ENCODE data around the gene JAZF1. TPM values are rescaled to one million over a fixed set of nuclear protein-coding genes. Genes with fewer than 3 reads are reported as not detected.

Gene JAZF1
- total and polyA plus RNA-seq, 2 donors (not counting 1 experiment from before 2014, with no cell fraction given): 14.0 to 38.6 TPM

GRCh38 chr7:28135315-28135714 is 45.3 kb downstream of the JAZF1 start:
- H3K4me1 ChIP-seq (ENCODE audit: control insufficient read depth in 2 of 2, insufficient read depth in 2 of 2, low read length in 2 of 2): peaks cover 12 to 16% of the 10 kb centered on the region in 2 donors
- H4K20me1 ChIP-seq (ENCODE audit: control insufficient read depth, insufficient read depth, low read length, poor library complexity, severe bottlenecking): peaks cover 66% of the 10 kb centered on the region
- Mint-ChIP-seq H3K4me3 (no peak overlapping the region), H3K27me3 (no peaks in the 10 kb centered on the region), H3K27ac (no peak overlapping the region), H3K9me3 (ENCODE audit: insufficient read depth) (no peaks in the 10 kb centered on the region), H3K4me1 (peaks cover 34% of the 10 kb centered on the region)
- no peak overlapping the region for H3K27ac ChIP-seq (ENCODE audit: low read length in 2 of 2)
- no peak overlapping the region for H3K4me3 ChIP-seq (ENCODE audit: control extremely low read depth in 1 of 5, extremely low read depth in 1 of 5, insufficient read depth in 1 of 5, low read depth in 2 of 5, low read length in 4 of 5)
- no peak for DNase-seq
- CTCF ChIA-PET: interaction anchor here (1.2 kb wide), 1 partner anchor 14 kb away, joined by 3 read pairs; no protein-coding TSS in a partner anchor
- H3K36me3 ChIP-seq (replicated peaks in 1 of 2; ENCODE audit: control extremely low read depth in 1 of 2, control insufficient read depth in 1 of 2, extremely low read depth in 1 of 2, insufficient read depth in 2 of 2, low read length in 1 of 2): peaks cover 0 to 22% of the 10 kb centered on the region in 2 experiments
- TF ChIP-seq EZH2 (IDR thresholded peaks at IDR 0.05; ENCODE audit: borderline replicate concordance, insufficient read depth, low read depth, low read length, poor library complexity, severe bottlenecking): no peak
- TF ChIP-seq, protein P1, sequence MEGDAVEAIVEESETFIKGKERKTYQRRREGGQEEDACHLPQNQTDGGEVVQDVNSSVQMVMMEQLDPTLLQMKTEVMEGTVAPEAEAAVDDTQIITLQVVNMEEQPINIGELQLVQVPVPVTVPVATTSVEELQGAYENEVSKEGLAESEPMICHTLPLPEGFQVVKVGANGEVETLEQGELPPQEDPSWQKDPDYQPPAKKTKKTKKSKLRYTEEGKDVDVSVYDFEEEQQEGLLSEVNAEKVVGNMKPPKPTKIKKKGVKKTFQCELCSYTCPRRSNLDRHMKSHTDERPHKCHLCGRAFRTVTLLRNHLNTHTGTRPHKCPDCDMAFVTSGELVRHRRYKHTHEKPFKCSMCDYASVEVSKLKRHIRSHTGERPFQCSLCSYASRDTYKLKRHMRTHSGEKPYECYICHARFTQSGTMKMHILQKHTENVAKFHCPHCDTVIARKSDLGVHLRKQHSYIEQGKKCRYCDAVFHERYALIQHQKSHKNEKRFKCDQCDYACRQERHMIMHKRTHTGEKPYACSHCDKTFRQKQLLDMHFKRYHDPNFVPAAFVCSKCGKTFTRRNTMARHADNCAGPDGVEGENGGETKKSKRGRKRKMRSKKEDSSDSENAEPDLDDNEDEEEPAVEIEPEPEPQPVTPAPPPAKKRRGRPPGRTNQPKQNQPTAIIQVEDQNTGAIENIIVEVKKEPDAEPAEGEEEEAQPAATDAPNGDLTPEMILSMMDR (IDR thresholded peaks at IDR 0.05): no peak
- intact Hi-C loops (cut with micrococcal nuclease): loop anchor here (10.0 kb wide), 1 partner anchor 49 kb away; the partner anchor contains the start of gene JAZF1
- WGBS (ENCODE audit: insufficient coverage): no CpG with 5 or more reads among the region's 4 CpGs
- H3K27me3 ChIP-seq (replicated peaks in 1 of 4; ENCODE audit: control extremely low read depth in 1 of 4, control insufficient read depth in 3 of 4, insufficient read depth in 4 of 4, low read length in 3 of 4): no peaks in the 10 kb centered on the region
- no peaks in the 10 kb centered on the region for H3K9me3 ChIP-seq (ENCODE audit: control extremely low read depth in 1 of 3, control insufficient read depth in 2 of 3, insufficient read depth in 1 of 3, low read length in 2 of 3)
- H2AFZ ChIP-seq (ENCODE audit: insufficient read depth, low read depth, low read length, poor library complexity, severe bottlenecking): no peak overlapping the region
- H3K9ac ChIP-seq (ENCODE audit: low read length): no peak overlapping the region
- H3K79me2 ChIP-seq (ENCODE audit: control insufficient read depth, insufficient read depth, low read length): peaks cover 100% of the 10 kb centered on the region
- POLR2A ChIA-PET: no interaction called here
- no peak for ATAC-seq (ENCODE audit: low read depth)
- no peak overlapping the region for H3K4me2 ChIP-seq (replicated peaks; ENCODE audit: low read depth, low read length, poor library complexity, severe bottlenecking)

GRCh38 chr7:28133872-28134271 is 46.7 kb downstream of the JAZF1 start:
- no CpG with 5 or more reads among the region's 1 CpG for WGBS (ENCODE audit: insufficient coverage)
- intact Hi-C loops (cut with micrococcal nuclease): loop anchor here (10.0 kb wide), 1 partner anchor 51 kb away; the partner anchor contains the start of gene JAZF1
- no peak overlapping the region for H3K9ac ChIP-seq (ENCODE audit: low read length)
- no peak overlapping the region for H2AFZ ChIP-seq (ENCODE audit: insufficient read depth, low read depth, low read length, poor library complexity, severe bottlenecking)
- no peak overlapping the region for H3K4me3 Mint-ChIP-seq
- H3K27ac Mint-ChIP-seq: no peak overlapping the region
- H3K9me3 ChIP-seq (ENCODE audit: control extremely low read depth in 1 of 3, control insufficient read depth in 2 of 3, insufficient read depth in 1 of 3, low read length in 2 of 3): no peaks in the 10 kb centered on the region
- H3K4me1 Mint-ChIP-seq: peaks cover 42% of the 10 kb centered on the region
- no peak overlapping the region for H3K27ac ChIP-seq (ENCODE audit: low read length in 2 of 2)
- H3K79me2 ChIP-seq (ENCODE audit: control insufficient read depth, insufficient read depth, low read length): peaks cover 95% of the 10 kb centered on the region
- H3K27me3 ChIP-seq (replicated peaks in 1 of 4; ENCODE audit: control extremely low read depth in 1 of 4, control insufficient read depth in 3 of 4, insufficient read depth in 4 of 4, low read length in 3 of 4): no peaks in the 10 kb centered on the region
- POLR2A ChIA-PET: no interaction called here
- no peaks in the 10 kb centered on the region for H3K27me3 Mint-ChIP-seq
- TF ChIP-seq, protein P1 (IDR thresholded peaks at IDR 0.05): no peak
- TF ChIP-seq EZH2 (IDR thresholded peaks at IDR 0.05; ENCODE audit: borderline replicate concordance, insufficient read depth, low read depth, low read length, poor library complexity, severe bottlenecking): no peak
- peaks cover 17 to 28% of the 10 kb centered on the region in 2 donors for H3K4me1 ChIP-seq (ENCODE audit: control insufficient read depth in 2 of 2, insufficient read depth in 2 of 2, low read length in 2 of 2)
- DNase-seq (no peak), ATAC-seq (ENCODE audit: low read depth) (no peak)
- H3K9me3 Mint-ChIP-seq (ENCODE audit: insufficient read depth): no peaks in the 10 kb centered on the region
- no peak overlapping the region for H3K4me3 ChIP-seq (ENCODE audit: control extremely low read depth in 1 of 5, extremely low read depth in 1 of 5, insufficient read depth in 1 of 5, low read depth in 2 of 5, low read length in 4 of 5)
- CTCF ChIA-PET: no interaction called here
- H4K20me1 ChIP-seq (ENCODE audit: control insufficient read depth, insufficient read depth, low read length, poor library complexity, severe bottlenecking): peaks cover 74% of the 10 kb centered on the region
- peaks cover 0 to 19% of the 10 kb centered on the region in 2 experiments for H3K36me3 ChIP-seq (replicated peaks in 1 of 2; ENCODE audit: control extremely low read depth in 1 of 2, control insufficient read depth in 1 of 2, extremely low read depth in 1 of 2, insufficient read depth in 2 of 2, low read length in 1 of 2)
- H3K4me2 ChIP-seq (replicated peaks; ENCODE audit: low read depth, low read length, poor library complexity, severe bottlenecking): no peak overlapping the region

Measured in B cell (primary cell).